Thymus (tissue), 11 donors: ENCODE measurements around the gene ARSG. TPM values are rescaled to one million over a fixed set of nuclear protein-coding genes. Genes with fewer than 3 reads are reported as not detected.
A peak's percentile ranks its signal among the peaks of the same experiment; 100 is the strongest.
"Not testable (repeated sequence)": the region's sequence is repeated elsewhere in the genome, so short reads cannot be mapped to it uniquely, and the experiment has no call there.

Experiments
- DNase-seq, 9 donors: peaks; one replicate each; pipeline ENCODE4 v3.0.0-alpha.2; 2013; ENCODE audit warnings: low spot score in 9 of 9, low read depth in 6 of 9, missing footprints in 1 of 9
- H3K27ac ChIP-seq, 2 donors: one replicate each; pipeline ENCODE4 v1.5.1; 2013; ENCODE audit warnings: control low read depth in 1 of 2, low read depth in 1 of 2, low read length in 1 of 2, mild to moderate bottlenecking in 1 of 2, moderate library complexity in 1 of 2
- H3K27me3 ChIP-seq, 2 donors: one replicate each; pipeline ENCODE4 v1.5.1; 2013; ENCODE audit warnings: low read length in 1 of 2; ENCODE audit not compliant: control insufficient read depth in 2 of 2, insufficient read depth in 1 of 2
- H3K36me3 ChIP-seq, 2 donors: one replicate each; pipeline ENCODE4 v1.5.1; 2013; ENCODE audit warnings: low read length in 1 of 2, mild to moderate bottlenecking in 1 of 2, moderate library complexity in 1 of 2; ENCODE audit not compliant: control insufficient read depth in 2 of 2, insufficient read depth in 2 of 2
- H3K4me1 ChIP-seq, 2 donors: one replicate each; pipeline ENCODE4 v1.5.1; 2013; ENCODE audit warnings: low read length in 2 of 2; ENCODE audit not compliant: control insufficient read depth in 2 of 2, insufficient read depth in 2 of 2
- H3K4me3 ChIP-seq, 2 donors: one replicate each; pipeline ENCODE4 v1.5.1; 2013; ENCODE audit warnings: low read length in 2 of 2, control low read depth in 1 of 2, mild to moderate bottlenecking in 1 of 2
- H3K9me3 ChIP-seq, 2 donors: one replicate each; pipeline ENCODE4 v1.5.1; 2013; ENCODE audit warnings: low read length in 1 of 2, mild to moderate bottlenecking in 1 of 2; ENCODE audit not compliant: control insufficient read depth in 2 of 2, insufficient read depth in 1 of 2
- WGBS: extraction: QIAGEN DNeasy Blood & Tissue Kit; methylation state at CpG from one replicate; pipeline ENCODE4 v1.1.7; 2013; 5-methylcytosine and 5-hydroxymethylcytosine counted together
- polyA plus RNA-seq: library from polyadenylated mRNA; stranded (reverse); fragments of 200-250 nt; gene quantifications from one replicate; pipeline ENCODE4 v1.2.3, GENCODE V29; 2013
- total RNA-seq: library from RNA; stranded (reverse); fragments of 120-200 nt; gene quantifications from one replicate; pipeline ENCODE4 v1.2.4, GENCODE V29; 2013
- donor health status: healthy.

The ARSG gene
- total and polyA plus RNA-seq, 2 donors, result 2.6 to 5.2 TPM

- Histone ChIP-seq H3K4me3 (no peak overlapping the region), H3K27ac (no peak overlapping the region), H3K27me3 (no peaks in the 10 kb centered on the region), H3K36me3 (no peaks in the 10 kb centered on the region), H3K9me3 (peaks cover 2 to 22% of the 10 kb centered on the region in 2 donors), H3K4me1 (no peaks in the 10 kb centered on the region)
- WGBS, result 96% methylated on average over 8 of the region's 8 CpGs
- no peak for DNase-seq
Measured at GRCh38 chr17:68327823-68328557, 36.7 kb downstream of the ARSG start.

GRCh38 chr17:68328676-68329075, 37.4 kb downstream of the ARSG start:
- H3K27ac ChIP-seq, result no peak overlapping the region
- no peak overlapping the region for H3K4me3 ChIP-seq
- WGBS, result 83% methylated on average over 4 of the region's 4 CpGs
- peaks cover 2 to 25% of the 10 kb centered on the region in 2 donors for H3K9me3 ChIP-seq
- H3K36me3 ChIP-seq, result no peaks in the 10 kb centered on the region
- H3K27me3 ChIP-seq, result no peaks in the 10 kb centered on the region
- H3K4me1 ChIP-seq, result no peaks in the 10 kb centered on the region
- DNase-seq, result no peak

GRCh38 chr17:68329331-68329730, 38.0 kb downstream of the ARSG start:
- H3K27me3 ChIP-seq, result no peaks in the 10 kb centered on the region
- H3K36me3 ChIP-seq, result no peaks in the 10 kb centered on the region
- no peak for DNase-seq
- no peak overlapping the region for H3K4me3 ChIP-seq
- peaks cover 2 to 25% of the 10 kb centered on the region in 2 donors for H3K9me3 ChIP-seq
- H3K4me1 ChIP-seq, result no peaks in the 10 kb centered on the region
- WGBS, result 98% methylated on average over 7 of the region's 7 CpGs
- H3K27ac ChIP-seq, result no peak overlapping the region

GRCh38 chr17:68331932-68332331, 40.6 kb downstream of the ARSG start:
- H3K27ac ChIP-seq, H3K36me3 ChIP-seq, H3K27me3 ChIP-seq, H3K4me3 ChIP-seq, H3K4me1 ChIP-seq, DNase-seq: not testable (repeated sequence)
- 98% methylated on average over 12 of the region's 12 CpGs for WGBS
- H3K9me3 ChIP-seq, result peaks cover 2 to 24% of the 10 kb centered on the region in 2 donors

GRCh38 chr17:68334393-68334792, 43.1 kb downstream of the ARSG start:
- no peak overlapping the region for H3K27ac ChIP-seq
- peaks cover 2 to 24% of the 10 kb centered on the region in 2 donors for H3K9me3 ChIP-seq
- H3K4me3 ChIP-seq, result no peak overlapping the region
- WGBS, result 98% methylated on average over 9 of the region's 9 CpGs
- no peak for DNase-seq
- H3K4me1 ChIP-seq, result no peaks in the 10 kb centered on the region
- H3K36me3 ChIP-seq, result no peaks in the 10 kb centered on the region
- H3K27me3 ChIP-seq, result no peaks in the 10 kb centered on the region

DNA sequence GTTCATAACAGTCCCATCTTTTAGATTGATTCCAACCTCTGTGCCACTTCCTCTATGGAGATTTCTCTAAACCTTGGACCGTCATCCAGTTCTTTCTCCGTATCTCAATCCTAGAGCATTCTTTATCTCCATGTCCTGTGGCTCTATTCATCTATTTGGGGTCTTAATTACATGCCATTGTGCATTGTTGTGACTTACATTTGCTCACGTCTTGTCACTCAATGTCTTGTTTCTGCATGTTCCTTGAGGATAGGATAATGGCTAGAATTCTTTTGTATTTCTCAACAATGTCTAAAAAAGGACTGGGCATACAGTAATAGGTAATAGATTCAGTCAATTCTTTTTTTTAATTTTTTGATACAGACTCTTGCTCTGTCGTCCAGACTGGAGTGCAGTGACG, 50.2 kb downstream of the ARSG start:
- no peak overlapping the region for H3K27ac ChIP-seq
- no peak overlapping the region for H3K4me3 ChIP-seq
- H3K9me3 ChIP-seq, result peaks cover 0 to 1% of the 10 kb centered on the region in 2 donors
- H3K4me1 ChIP-seq, result peaks cover 30 to 35% of the 10 kb centered on the region in 2 donors
- no peak for DNase-seq
- 98% methylated on average over 5 of the region's 5 CpGs for WGBS
- no peaks in the 10 kb centered on the region for H3K27me3 ChIP-seq
- H3K36me3 ChIP-seq, result no peaks in the 10 kb centered on the region

DNA sequence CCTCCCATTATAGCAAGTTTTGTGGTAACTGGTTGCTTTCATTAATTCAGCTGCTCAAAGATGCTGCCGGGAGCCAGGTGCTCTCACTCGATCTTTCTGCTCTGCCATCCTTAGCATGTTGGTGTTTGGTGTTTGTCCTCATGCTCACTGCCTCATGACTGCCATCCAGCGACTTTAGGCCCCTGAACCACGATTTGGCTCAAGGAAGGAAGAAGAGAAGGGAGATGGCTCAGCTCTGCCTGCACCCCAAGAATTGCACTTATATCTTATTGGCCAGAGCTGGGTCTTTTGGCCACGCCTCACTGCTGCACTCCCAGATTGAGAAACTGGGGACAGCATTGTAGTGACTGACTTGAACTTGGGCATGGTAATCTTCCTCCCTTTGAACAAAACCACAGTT, 52.7 kb downstream of the ARSG start:
- peak in 6 of 9 donors; percentile 33 to 82 (median 50) for DNase-seq
- Histone ChIP-seq H3K27ac (peak overlapping the region in 1 of 2 donors; percentile 97), H3K27me3 (no peaks in the 10 kb centered on the region), H3K9me3 (peaks cover 0 to 5% of the 10 kb centered on the region in 2 donors), H3K4me1 (peaks cover 47 to 60% of the 10 kb centered on the region in 2 donors), H3K36me3 (no peaks in the 10 kb centered on the region), H3K4me3 (no peak overlapping the region)
- 20% methylated on average over 5 of the region's 5 CpGs for WGBS

DNA sequence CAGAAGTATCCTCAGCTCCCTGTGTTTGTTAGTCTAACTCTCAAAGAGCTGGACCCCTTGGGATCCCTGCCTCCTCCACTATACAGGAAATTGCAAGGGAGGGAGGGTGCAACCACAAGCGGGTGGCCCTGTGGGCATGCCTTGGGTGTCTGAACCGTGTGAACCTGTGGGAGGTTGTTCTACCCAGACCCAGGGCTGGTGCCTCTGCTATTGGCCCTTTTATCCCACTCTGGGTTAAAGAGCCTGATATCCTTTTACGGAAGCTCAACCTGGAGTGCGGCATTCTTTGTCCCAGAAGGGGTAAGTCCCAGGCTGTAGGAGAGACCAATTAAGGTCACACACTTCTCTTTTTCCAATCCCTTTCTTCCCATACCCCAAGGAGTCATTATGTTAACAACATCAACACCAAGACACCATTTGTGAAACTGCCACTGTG, 53.4 kb downstream of the ARSG start:
- H3K27ac ChIP-seq, result peak overlapping the region; percentile 71 to 97
- peak in 7 of 9 donors; percentile 34 to 82 (median 52) for DNase-seq
- H3K27me3 ChIP-seq, result no peaks in the 10 kb centered on the region
- H3K4me3 ChIP-seq, result no peak overlapping the region
- H3K9me3 ChIP-seq, result peaks cover 0 to 5% of the 10 kb centered on the region in 2 donors
- H3K4me1 ChIP-seq, result peaks cover 50 to 65% of the 10 kb centered on the region in 2 donors
- H3K36me3 ChIP-seq, result no peaks in the 10 kb centered on the region
- 5% methylated on average over 4 of the region's 4 CpGs for WGBS

- peak in 8 of 9 donors; percentile 50 to 93 (median 78) for DNase-seq
- Histone ChIP-seq H3K9me3 (peaks cover 0 to 5% of the 10 kb centered on the region in 2 donors), H3K27me3 (no peaks in the 10 kb centered on the region), H3K36me3 (no peaks in the 10 kb centered on the region), H3K4me3 (peak overlapping the region; percentile 23 to 30), H3K4me1 (peaks cover 50 to 71% of the 10 kb centered on the region in 2 donors), H3K27ac (peak overlapping the region; percentile 87 to 97)
- 2% methylated on average over 13 of the region's 13 CpGs for WGBS
Measured at GRCh38 chr17:68346448-68346847, 55.2 kb downstream of the ARSG start.
